GM18951 (cell line): ENCODE results near the gene NOX5.
"Not testable (repeated sequence)": the region's sequence is repeated elsewhere in the genome, so short reads cannot be mapped to it uniquely, and the experiment has no call there.

Experiments
- POLR2A ChIP-seq: IDR thresholded peaks from 4 replicates; pipeline ENCODE4 v1.6.1; 2011; ENCODE audit warnings: mild to moderate bottlenecking; ENCODE audit not compliant: insufficient read length, insufficient read depth; ENCODE audit errors: extremely low read depth
- in situ Hi-C: fragments of 300-500 bp; cut with MboI; formaldehyde crosslinking; loops from one replicate; pipeline ENCODE4 v1.12.0; 2022; ENCODE audit warnings: low sequenced_read_pairs, mixed read lengths, inconsistent platforms; ENCODE audit not compliant: unreplicated experiment

The NOX5 gene, protein sequence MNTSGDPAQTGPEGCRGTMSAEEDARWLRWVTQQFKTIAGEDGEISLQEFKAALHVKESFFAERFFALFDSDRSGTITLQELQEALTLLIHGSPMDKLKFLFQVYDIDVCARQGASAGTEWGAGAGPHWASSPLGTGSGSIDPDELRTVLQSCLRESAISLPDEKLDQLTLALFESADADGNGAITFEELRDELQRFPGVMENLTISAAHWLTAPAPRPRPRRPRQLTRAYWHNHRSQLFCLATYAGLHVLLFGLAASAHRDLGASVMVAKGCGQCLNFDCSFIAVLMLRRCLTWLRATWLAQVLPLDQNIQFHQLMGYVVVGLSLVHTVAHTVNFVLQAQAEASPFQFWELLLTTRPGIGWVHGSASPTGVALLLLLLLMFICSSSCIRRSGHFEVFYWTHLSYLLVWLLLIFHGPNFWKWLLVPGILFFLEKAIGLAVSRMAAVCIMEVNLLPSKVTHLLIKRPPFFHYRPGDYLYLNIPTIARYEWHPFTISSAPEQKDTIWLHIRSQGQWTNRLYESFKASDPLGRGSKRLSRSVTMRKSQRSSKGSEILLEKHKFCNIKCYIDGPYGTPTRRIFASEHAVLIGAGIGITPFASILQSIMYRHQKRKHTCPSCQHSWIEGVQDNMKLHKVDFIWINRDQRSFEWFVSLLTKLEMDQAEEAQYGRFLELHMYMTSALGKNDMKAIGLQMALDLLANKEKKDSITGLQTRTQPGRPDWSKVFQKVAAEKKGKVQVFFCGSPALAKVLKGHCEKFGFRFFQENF

DNA sequence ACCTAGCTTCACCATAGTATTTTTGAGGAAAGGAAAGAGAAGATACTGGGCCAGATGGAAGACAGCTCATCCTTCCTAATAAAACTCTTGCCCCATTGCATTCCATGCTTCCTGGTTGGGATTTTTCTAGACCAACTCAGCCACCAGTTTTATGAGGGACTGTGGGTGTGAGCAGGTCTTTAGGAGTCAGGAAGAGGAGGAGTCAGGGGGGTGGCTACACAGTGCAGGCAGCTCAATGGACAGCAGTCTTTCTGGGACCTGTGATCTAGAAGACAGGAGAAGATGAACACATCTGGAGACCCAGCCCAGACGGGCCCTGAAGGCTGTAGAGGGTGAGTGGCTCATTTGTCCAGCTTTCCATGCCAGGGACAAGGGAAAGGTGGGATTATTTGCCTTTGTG, at the start of gene NOX5:
Gene NOX5 (plus strand): TSS at position 242 of the 400 bp plus-strand sequence. CDS start 41 bp downstream, at position 283.
- in situ Hi-C loops, result no loop called here
- no peak for TF ChIP-seq POLR2A

DNA sequence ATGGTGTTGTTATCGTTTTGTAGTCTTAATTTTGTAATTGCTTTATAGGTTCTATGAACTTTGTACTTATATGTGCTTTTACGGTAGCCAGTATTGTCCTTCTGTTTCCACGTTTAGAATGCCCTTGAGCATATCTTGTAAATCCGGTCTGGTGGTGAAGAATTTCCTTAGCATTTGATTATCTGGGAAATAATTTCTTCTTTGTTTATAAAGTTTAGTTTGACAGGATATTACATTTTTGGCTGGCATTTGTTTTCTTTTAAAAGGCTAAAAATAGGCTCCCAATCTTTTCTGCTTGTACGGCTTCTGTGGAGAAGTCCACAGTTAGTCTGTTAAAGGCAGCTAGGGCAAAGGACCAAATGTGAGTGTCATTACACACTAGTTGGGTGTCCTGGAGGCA, 47.5 kb upstream of the NOX5 start:
- no peak for TF ChIP-seq POLR2A
- in situ Hi-C loops, result no loop called here

DNA sequence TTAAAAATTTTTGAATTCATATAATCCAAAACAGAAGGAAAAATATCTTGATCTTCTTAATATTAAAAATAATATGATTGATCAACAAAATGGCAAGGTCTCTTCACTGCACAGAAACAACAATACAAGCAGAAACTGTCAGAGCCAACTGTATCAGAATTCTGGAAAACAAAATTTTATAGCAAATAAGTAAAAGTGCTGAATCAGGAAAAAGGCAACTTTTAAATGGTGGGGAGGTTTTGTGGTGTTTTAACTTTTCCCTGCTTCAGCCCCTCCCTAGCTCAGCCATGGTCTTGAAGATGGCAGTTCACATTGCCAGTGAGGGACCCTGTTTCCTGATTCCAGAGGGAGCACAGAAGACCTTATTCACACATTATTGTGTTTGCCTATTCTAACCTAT, 46.5 kb upstream of the NOX5 start:
- in situ Hi-C loops, result no loop called here
- no peak for TF ChIP-seq POLR2A

DNA sequence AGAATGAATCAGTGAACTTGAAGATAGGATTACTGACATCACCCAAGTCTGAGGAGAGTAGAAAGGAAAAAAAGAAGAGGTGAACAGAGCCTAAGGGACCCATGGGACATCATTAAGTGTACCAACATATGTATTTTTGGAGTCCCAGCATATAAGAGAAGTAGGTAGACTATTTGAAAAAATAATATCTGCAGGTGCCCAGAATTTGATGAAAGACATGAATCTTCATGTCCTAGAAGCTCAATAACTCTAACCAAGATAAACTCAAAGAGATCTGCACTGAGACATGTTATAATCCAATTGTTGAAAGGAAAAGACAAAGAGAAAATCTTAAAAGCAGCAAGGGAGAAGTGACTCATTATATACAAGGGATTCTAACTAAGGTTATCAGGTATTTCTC, 45.2 kb upstream of the NOX5 start:
- in situ Hi-C loops, result no loop called here
- no peak for TF ChIP-seq POLR2A

DNA sequence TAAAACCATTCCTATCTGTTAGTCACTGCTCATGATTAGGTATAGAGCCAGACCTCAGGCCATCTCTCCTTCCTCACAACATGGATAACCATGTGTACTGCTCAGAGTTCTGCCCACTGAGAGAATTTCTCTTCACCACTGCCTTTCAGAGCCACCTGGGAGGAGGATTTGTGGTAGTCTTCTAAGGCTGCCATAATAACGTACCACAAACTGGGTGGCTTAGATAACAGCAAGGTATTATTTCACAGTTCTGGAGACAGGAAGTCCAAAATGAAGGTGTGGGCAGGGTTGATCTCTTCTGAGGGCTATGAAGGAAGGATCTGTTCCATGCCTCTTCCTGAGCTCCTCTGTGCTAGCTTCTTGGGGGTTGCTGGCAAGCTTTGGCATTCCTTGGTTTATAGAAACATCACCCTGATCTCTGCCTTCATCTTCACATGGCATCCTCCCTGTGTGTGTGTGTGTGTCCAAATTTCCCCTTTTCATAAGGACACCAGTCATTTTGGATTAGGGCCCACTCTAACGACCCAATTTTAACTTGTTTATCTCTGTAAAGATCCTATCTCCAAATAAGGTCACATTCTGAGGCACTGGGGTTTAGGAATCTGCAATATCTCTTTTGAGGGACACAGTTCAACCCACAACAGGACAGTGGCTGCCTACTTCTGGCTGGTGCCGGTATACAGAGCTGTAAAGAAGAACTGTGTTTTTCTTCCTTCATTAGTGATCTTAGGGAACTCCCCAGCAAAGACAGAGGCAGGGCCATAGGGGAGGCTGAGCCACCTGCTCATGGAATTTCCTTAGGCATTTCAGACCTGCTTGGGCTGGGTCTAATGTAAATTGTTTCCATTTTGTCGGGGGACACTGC, 42.1 kb upstream of the NOX5 start:
- no peak for TF ChIP-seq POLR2A

DNA sequence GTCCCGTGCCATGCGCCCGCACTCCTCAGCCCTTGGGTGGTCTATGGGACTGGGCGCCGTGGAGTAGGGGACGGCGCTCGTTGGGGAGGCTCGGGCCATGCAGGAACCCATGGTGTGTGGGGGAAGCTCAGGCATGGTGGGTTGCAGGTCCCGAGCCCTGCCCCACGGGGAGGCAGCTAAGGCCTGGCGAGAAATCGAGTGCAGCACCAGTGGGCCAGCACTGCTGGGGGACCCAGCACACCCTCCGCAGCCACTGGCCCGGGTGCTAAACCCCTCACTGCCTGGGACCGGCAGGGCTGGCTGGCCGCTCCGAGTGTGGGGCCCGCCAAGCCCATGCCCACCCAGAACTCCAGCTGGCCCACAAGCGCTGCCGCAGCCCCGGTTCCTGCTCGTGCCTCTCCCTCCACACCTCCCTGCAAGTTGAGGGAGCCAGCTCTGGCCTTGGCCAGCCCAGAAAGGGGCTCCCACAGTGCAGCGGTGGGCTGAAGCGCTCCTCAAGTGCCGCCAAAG, 38.8 kb upstream of the NOX5 start:
- in situ Hi-C loops, result not testable (repeated sequence)

More for the DNA sequence above, 42.1 kb upstream of the NOX5 start:
- in situ Hi-C loops, result no loop called here

DNA sequence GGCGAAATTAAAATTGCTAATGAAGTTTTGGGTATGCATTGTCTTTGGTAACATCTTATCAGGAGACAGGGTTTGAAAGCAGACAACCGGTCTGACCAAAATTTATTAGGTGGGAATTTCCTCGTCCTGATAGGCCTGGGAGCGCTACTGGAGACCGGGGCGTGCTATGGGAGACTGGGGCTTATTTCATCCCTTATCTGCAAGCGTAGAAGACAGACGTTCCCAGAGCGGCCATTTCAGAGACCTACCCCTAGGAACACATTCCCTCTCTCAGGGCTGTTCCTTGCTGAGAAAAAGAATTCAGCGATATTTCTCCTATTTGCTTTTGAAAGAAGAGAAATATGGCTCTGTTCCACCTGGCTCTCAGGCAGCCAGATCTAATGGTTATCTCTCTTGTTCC, 37.1 kb upstream of the NOX5 start:
- in situ Hi-C loops, result not testable (repeated sequence)

DNA sequence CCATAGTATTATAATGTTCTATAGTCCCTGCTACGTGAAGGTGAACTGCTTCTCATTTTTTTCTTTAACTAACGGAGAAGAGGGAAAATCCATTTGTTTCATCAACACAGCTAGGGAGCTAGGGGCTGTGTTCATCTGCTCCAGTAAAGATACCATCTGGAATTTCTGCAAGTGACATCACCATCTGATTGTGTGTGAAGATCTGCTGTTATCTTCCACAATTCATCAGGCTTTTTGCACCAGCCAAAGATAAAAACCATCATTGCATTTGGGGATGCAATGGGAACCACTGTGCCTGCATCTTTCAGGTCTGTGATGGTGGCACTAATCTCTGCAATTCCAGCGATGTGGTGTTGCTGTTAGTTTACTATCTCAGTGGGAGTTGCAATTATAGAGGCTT, 35.5 kb upstream of the NOX5 start:
- no peak for TF ChIP-seq POLR2A
- in situ Hi-C loops, result no loop called here

DNA sequence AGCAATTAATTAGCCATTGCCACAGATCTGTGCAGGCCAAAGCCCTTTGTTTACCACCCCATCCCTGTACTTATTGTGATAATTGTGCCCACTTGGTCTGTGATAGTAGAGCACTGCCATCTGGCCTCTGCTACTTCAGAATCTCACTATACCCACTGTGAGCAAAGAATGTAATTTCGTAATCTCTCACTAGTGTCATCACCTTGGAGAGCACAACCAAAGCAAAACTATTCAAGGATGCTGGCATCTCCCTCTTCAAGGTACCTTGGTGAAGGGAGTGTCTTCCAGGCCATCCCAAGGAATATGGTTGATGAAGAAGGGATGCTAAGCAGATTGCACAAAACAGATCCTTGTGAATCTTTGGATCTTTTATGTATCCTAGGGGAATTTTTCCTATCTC, 34.7 kb upstream of the NOX5 start:
- no peak for TF ChIP-seq POLR2A
- in situ Hi-C loops, result no loop called here

DNA sequence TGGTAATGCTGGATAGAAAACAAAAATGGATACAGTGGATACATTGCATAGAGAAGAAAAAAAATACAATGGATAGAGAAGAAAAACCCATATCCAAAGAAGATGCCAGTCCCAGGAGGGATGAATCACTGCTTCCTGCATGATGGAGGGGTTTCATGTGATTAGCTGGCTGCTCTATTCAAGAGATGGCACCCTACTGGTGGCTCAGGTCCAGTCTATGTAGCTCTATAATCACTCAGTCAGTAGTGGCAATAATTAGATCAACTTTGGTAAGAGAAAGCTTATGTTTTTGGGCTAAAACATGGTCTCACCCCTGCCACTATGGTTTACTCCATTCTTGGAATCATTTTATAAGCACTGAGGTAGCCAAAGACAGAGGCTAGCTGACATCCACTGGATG, 33.7 kb upstream of the NOX5 start:
- no peak for TF ChIP-seq POLR2A
- in situ Hi-C loops, result no loop called here

DNA sequence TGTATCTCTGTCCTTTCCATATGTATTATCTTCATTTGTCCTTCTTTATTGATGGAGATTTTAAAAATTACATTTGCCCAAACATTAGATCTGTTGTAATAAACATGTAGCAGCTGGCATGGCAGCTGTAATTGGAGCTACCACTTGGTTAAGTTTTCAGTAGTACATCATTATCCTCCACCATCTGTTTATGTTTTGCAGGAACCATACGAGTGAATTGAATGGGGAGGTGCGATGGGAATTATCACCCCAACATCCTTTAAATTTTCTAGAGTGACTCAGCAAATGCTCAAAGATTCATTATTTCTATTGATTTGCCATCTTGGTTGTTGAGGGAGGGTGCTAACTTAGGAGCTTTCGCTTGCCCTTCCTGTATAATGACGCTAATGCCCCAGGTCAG, 32.6 kb upstream of the NOX5 start:
- in situ Hi-C loops, result no loop called here
- no peak for TF ChIP-seq POLR2A

DNA sequence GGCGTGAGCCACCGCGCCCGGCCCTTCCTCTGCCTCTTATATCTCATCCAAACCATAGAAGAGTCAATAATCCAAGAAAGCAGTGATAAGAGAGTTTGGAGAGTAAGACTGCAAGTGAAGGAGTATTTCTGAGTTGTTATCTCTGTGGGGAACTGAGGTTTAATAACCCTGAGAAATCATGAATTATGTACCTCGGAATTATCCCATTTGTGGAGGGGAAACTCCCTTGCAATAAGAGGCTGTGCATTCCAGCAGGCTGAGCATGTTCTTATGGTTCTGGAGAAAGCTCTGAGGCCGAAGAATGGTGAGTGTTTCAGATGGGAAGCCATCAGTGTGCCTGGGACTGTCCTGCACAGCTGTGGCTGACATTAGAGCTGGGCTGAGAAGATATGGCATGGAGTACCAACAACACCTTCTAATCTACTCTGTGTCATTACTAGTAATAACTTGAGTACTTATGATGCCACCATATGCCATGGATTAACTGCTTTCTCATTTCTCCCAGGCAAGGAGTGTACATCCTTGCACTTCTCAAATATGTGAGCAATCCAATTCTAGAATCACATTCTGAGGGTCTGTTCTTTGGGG, 31.4 kb upstream of the NOX5 start:
- in situ Hi-C loops, result no loop called here
- TF ChIP-seq POLR2A, result no peak

DNA sequence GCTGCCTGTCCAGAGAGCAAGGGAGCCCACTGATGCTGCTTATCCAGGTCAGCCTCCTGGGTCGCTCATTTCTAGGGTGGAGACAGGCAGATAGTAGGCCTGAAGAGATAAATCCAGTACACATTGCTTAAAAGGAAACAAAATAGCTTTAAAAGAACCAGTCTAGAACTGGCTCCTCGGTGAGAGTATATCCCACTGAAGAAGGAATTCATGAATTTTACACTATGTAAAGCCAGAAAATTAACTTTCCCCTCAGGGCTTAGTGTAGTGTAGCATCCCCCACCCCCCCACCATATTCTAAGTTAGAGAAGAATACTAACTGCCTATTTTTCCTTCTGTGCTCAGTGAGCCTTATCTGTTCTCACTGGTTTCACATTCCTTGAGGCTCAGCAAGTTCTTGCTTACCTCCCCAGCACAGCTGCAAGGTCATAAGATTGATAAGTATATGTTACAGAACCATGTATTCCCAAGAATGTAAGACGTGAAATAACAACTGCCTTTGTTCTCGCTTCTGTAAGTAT, 30.5 kb upstream of the NOX5 start:
- no peak for TF ChIP-seq POLR2A
- in situ Hi-C loops, result no loop called here

DNA sequence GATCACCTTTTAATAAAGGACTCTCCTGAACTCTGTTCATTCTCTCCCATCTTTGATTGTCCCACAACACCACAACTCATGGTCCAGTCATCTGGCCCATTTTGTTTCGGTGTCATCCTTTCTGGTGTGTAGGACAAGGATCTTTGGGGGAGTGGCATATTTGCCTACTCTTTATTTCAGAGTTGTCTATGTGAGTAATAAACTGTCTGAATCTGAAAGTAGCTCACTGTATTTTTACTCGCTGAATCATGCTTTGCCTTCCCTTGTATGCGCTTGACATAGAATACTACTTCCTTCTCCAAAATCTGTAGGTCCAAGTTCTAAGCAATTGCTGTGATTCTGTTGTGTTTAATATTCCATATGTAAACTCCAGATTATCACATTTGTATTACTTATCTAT, 29.9 kb upstream of the NOX5 start:
- TF ChIP-seq POLR2A, result no peak
- in situ Hi-C loops, result no loop called here
